GM18868 (cell line): Measurements from ENCODE around the gene JAKMIP3.

Experiments
- ATAC-seq: cut with Tn5 transposase; IDR thresholded peaks from one replicate; pipeline ENCODE4 v1.9.1; 2021; ENCODE audit warnings: mild to moderate bottlenecking, moderate library complexity; ENCODE audit not compliant: unreplicated experiment

The JAKMIP3 gene

DNA sequence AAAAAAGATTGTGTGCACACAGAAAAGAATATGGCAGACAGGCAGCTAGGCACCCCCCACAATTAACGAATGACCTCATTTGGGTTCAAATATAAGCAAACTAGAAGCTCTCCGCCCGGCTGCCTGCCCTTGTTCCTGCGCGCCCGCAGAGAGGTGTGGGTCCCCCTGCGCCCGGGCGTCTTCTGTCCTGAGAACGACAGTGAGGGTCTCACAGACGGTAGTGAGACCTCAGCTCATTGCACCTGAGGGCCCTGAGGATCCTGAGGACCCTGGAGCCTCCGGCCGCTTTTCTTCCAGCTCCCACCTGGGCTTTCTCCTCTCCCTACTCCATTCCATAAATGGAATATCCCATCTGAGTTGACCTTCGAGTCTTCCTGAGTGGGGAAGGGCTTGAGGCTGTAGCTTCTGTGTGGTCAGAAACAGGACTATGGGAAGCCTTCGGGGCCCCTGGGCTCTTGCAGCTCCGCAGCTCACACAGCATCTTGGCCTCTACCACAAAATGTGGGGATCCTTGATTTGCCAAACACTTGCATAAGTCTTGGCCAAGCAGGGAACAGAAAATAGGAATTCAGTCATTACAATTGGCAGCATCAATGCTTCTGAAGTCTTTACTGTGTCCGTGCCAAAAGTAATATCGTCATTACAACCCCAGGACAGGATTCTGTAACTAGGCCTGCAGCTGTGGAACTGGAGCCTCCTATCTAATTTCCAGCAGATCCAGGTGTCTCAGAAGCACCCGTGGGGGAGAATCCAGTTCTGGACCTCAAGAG, 43.8 kb downstream of the JAKMIP3 start:
- no peak for ATAC-seq

DNA sequence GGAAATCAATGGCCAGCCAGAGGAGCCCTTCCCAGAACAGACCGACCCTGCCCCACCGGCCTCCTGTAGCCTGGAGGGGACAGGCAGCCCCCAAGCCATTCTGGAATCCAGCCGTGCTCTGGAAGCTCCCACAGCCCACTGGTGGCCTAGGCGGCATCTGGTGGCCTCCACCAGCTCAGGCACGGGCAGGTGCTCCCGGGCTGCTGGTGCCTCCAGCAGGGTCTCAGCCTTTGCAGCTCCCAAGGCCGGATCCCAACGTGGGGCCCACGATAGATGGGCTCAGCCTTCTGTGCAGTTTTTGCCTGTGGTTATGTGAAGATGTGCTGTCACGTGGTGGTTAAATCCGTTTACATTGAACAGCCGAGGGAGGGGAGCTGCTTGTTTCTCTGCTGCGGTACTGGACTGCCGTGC, 44.4 kb downstream of the JAKMIP3 start:
- no peak for ATAC-seq

DNA sequence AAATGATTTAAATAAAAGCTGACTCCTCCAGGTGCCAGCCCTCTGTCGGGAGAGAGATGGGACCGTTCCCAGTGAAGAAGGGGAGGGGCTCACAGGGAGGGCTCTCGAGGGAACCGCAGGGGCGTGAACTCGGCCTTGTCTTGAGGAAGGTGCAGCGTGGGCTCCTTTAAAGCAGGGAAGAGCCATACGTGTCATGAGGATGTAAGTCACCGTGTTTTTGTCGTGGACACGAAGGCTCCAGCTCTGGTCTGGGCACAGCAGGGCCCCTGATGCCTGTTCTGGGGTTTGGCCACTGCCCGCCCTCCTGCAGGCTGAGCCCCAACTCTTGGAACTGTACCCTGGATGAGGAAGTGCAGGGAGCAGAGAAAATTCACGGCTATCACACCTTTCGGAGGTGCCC, 45.0 kb downstream of the JAKMIP3 start:
- ATAC-seq, result no peak

DNA sequence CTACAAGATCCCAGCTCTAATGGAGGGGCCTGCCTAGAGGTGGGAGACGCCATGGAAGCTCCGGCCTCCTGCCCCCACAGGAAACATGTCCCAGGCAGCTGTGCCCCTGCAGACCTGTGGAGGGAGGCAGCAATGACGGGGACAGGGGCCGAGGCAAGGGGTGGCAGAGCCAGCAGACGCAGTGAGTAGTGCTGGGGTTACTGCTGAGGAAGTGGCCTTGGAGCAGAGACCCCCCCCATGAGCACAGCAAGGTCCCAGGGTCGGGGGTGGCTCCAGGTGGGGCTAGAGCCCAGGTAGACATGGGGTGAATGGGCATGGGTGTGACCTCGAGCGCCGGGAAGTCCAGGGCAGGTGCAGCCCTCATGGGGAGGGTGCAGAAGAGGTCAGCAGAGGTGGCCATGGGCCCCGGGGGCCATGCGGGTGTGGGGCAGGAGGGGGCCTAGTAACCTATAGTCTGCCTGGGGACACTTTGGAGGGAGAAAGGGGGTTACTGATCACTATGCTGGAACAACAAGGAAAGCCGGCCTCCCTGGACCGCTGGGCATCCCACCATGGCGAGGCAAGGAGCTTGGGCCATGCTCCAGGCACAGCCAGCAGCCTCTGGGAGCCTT, 45.5 kb downstream of the JAKMIP3 start:
- no peak for ATAC-seq

DNA sequence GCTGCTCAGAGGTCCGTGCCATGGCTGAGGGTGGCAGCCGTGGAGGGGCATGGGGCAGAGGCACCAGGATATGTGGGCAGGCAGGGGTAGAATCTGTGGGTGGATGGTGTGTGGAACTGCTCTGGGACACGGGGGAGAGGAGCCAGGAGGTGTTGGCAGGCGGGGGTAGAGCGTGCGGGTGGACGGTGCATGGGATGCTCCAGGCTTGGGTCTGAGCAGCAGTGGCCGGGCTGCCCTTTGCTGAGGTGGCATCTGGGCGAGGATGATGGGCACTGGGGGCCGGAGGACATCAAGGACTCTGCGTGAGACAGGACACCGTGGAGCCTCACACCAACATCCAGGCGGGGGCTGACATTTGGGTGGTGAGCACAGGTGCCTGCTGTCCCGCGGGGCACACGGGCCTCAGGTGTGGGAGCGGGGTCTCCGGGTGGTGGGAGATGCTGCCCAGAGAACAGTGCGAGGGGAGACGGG, 46.2 kb downstream of the JAKMIP3 start:
- ATAC-seq, result no peak

DNA sequence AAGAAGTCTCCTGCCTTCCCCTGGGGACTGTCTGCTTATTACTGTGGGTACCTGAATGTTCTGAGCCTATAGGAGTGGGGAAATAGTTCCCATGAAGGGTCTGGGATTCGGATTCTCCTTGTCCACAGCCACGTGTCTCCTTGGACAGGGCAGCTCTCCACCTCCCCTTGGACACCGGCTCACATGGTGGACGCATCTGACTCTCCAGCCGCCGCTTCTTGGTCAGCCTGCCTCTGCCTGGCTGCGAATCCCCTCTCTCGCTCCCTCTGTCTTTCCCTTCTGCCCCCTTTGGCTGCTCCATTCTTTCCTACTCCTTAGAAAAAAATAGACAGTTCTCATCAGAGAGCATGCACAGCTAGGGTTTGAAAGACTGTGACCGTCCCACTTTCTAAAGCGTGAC, 46.9 kb downstream of the JAKMIP3 start:
- ATAC-seq, result no peak

DNA sequence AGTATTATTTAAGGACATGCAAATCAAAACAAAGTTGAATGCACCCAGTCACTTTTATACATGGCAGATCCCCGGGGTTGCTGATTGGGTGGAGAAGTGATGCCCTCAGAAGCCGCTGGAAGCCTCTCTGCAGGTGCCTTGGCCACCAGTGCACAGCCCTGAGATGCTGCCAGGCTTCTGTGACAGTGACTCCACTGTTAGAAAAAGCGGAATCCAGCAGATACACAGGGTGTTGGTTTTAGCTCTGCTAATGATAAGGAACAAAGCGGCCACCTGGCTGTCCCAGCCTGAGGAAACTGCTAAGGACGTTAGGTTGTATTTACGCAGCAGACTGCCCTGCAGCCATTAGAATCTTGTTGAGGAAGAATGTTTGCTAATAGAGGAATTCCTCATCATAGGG, 47.5 kb downstream of the JAKMIP3 start:
- ATAC-seq, result no peak

DNA sequence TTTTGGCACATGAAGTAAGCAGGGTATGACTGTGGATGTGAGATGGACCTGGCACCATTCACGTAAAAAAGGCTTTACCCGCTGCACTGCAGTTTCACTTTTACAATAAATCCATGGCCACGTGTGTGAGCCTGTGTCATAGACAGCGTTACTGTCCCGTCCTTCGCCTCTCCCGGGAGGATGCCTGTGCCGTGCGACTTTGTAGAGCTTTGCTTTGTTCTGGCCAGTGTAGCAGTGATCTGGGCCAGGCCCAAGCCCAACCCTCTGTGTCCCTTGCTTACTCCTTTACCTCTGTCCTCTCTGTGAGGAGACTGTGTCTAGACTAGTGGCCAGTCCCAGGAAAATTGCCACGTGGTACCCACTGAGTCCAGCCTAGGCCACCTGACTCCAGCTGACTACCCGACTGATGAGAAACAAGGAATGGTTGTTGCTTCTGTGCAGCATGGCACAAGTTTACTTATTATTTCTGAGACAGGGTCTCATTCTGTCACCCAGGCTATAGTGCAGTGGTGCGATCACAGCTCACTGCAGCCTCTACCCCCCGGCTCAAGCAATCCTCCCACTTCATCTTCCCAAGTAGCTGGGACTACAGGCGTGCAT, 48.1 kb downstream of the JAKMIP3 start:
- no peak for ATAC-seq

DNA sequence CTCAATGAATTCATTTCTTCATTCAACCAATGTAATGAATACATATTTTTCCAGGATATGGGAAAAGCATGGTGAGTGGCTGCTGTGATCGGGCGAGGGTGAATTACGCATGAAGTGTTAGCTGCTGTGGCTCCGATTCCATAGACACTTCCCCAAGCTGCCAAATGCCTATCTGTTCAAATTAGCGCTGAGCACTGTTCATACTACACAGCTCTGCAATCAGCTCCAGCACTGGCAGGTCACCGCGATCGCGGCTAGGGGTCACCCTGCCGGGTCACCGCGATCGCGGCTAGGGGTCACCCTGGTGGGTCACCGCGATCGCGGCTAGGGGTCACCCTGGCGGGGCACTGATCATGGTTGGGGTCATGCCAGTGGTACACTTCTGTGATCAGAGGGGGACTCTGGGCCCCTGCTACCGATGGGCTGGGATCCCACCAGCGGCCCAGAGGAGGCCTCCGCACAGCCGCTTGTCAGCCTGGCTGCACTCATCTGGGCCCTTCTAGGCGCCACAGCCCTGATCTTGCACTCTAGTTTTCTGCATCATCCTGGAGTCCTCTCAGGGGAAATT, 49.3 kb downstream of the JAKMIP3 start:
- ATAC-seq, result no peak
